Measurements from ENCODE around the gene WDR91. TPM values are rescaled to one million over a fixed set of nuclear protein-coding genes. Genes with fewer than 3 reads are reported as not detected.
"Not testable (repeated sequence)": the region's sequence is repeated elsewhere in the genome, so short reads cannot be mapped to it uniquely, and the experiment has no call there.

The WDR91 gene
- polyA plus RNA-seq, 5 donors = 44.7 to 70.5 (median 49.9) TPM

- DNase-seq = no peak
Observed at GRCh38 chr7:135235841-135236240, 24.5 kb upstream of the WDR91 start.

DNA sequence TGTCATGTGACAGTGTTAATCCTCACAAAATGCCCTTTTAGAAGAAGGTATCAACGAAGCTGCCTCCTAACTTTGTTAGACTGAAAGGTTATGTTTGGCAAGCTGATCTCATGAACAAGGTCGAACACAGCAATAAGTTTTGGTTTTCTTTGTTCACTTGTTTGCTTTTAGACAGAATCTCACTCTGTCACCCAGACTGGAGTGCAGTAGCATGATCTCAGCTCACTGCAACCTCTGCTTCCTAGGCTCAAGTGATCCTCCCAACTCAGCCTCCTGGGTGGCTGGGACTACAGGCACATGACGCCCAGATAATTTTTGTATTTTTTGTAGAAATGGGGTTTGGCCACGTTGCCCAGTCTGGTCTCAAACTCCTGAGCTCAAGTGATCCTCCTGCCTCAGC, 23.4 kb upstream of the WDR91 start:
- DNase-seq = no peak

DNA sequence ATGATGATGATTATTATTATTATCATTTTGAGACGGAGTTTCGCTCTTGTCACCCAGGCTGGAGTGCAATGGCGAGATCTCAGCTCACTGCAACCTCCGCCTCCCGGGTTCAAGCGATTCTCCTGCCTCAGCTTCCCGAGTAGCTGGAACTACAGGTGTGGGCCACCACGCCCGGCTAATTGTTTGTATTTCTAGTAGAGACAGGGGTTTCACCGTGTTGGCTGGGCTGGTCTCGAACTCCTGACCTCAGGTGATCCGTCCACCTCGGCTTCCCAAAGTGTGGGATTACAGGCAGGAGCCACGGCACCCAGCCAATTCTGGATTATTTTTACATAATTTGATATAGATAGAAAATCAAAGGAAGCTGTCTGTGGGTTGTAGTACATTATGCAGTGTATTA, 22.8 kb upstream of the WDR91 start:
- not testable (repeated sequence) for DNase-seq

DNA sequence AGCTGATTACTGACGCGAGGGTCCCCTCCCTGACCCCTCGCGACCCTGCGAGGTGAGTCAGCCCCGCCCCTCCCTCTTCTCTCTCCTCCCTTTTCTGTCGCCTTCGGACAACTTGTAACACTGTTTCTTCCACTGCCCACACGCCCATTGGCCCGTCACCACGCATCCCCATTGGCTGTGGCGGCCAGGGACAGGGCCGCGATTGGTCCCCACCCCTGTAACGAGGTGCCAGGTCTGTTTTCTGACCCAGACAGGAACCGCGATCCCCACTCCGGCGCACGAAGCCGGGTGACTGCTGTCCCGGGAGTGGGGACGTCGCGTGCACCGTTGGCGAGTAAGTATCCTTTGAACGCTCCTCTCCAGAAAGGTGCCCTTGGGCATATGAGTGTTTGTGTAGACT, 22.2 kb upstream of the WDR91 start, which contains the start of gene STRA8:
TSS of gene STRA8 (plus strand) at position 269 of the 400 bp plus-strand sequence. CDS start 6,687 bp downstream, outside the sequence.
- DNase-seq = no peak

GRCh38 chr7:135232720-135233119, 21.4 kb upstream of the WDR91 start:
- no peak for DNase-seq

GRCh38 chr7:135232087-135232486, 20.8 kb upstream of the WDR91 start:
- DNase-seq = no peak

GRCh38 chr7:135231686-135232085, 20.4 kb upstream of the WDR91 start:
- no peak for DNase-seq

- DNase-seq = no peak
Observed at GRCh38 chr7:135224027-135224426, 12.7 kb upstream of the WDR91 start.

DNA sequence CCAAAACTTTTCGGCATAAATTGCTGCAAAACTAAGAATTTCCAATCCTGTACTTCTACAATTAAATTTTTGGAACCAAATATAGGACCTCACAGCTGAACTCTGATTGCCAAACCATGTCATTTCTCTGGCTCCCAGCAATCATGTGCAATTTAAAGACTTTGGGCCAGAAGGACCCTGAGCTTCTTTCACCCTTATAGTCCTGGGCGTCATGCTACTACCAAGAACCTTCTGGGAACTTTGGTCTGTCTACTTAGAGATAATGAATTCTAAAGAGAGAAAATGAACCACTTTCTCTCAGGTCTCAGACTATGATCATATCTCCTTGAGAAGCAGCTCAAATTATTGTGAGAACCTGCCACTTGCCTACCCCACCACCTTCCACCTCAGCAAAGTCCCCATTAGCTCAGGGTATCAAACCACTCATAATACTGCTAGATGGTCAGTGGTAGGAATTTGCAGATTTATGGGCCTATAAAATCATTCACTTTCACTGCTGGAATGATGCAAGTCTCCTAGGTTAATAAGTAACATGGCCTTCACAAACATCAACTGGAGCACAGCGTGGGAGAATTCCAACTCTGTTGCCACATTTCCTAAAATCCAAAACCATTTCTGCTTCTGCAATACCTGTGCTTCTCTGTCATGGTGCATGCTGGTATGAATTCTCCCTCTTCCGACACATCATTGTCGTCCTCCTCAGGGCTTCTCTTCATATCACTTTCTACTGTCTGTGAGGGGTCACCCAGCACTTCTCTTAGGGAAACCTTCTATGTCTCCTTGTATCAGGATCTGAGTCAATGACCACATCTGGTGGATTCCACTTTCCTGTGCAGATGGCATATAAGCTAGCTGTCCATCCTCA, 6.6 kb upstream of the WDR91 start:
- DNase-seq = no peak

DNA sequence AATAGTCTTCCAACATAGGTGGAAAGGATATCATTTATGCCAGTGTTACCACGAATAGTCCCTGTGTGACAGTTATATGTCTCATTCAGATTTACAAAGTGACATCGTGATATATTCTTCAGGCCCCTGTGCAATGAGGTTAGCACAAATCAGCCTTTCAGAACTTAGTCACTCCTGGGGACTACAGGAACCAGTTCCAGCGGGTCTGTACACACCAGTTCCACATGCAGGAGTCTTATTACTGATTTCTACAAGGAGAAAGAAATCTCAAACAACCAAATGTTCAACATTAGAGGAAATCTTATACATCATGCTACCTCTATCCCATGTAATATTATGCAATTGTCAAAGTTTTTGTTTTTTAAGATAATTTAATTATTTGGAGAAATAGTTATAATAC, 4.4 kb upstream of the WDR91 start:
- no peak for DNase-seq

DNA sequence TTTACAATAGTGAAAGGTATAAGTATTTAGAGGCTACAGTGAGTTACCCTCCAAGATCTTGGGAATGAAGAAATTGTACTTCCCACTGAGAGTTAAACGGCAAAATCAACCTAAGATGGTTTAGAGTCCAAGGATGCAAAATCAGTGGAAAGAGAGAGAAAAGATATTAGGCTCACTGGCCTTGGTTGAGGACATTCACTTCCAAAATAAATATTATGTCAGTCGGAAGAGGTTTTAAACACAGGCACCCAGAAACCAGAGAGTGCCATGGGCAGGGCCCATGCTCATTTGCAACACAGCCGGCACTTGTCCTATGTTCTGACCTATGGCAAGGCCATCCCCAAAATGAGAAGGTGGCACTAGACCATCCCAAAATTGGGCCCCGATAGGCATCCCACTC, 3.9 kb upstream of the WDR91 start:
- DNase-seq = no peak

DNA sequence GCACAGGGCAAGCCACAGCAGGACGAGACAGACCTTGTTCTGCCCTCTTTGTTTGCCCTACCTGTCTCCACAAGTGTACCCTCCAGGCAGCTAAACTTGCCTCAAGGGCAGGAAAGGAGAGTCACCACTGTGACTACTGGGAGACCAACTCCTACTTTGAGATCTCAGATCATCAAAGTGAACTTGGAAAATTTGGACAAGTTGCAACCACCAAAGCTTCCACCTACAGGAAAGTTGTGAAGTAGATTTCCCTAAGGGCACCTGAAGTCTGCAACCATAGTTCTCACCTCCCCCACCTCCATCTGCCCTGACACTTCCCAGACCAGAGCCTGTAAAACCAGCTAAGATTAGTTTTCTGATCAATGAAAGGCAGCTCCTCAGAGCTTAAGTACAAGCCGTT, 2.5 kb upstream of the WDR91 start:
- DNase-seq = no peak

GRCh38 chr7:135211946-135212685, 790 bp upstream of the WDR91 start:
- DNase-seq = peak; percentile 36 to 55

DNA sequence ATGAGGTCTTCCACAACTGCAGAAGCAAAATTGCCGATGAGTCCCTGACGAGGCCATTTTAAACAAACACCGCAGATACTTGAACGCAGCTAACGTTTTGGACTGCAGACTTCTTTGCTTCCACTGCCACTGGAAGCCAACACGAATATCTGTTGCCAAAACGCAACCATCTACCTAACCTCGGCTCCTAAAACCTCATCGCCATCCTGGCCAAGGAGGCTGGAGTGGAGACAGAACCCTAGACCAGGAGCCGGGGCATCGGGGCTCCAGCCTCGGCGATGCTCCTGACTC, 493 bp downstream of the WDR91 start:
- DNase-seq = peak in 1 of 2 donors; percentile 46

GRCh38 chr7:135209225-135209834, 2.0 kb downstream of the WDR91 start:
- no peak for DNase-seq

DNA sequence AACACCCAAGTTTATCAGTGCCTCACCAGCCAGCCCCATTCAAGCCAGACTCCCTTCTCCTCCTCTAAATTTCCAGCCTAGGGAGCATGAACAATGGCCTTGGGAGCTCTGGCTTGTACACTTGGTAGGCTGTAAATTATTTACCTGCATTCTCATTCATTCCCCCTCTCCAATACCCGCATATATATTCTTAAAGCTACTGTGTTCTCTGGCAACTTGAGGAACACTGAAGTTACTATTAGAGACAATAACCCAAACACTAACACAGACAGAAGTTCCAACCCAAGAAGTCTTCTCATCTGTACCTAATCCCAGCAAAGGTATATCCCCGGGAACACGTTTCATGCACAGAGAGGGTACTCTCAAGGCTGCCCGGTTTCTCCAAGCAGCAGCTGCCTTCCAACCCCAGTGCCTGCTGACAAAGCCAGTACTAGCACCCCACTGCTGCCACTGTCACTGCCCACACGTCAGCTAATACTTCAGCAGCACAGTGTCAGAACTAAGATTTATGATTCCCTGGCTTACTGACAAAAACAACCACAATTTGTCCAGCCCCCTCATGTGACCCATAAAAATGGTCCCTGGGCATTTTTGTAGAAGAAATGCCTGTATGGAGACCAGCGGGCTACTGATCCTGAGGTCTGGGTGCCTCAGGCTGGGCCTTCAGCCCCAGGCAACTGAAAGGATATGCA, 3.1 kb downstream of the WDR91 start:
- DNase-seq = no peak

GRCh38 chr7:135207406-135208101, 3.8 kb downstream of the WDR91 start:
- DNase-seq = peak in 1 of 2 donors; percentile 24

GRCh38 chr7:135206941-135207391, 4.4 kb downstream of the WDR91 start:
- DNase-seq = no peak

DNA sequence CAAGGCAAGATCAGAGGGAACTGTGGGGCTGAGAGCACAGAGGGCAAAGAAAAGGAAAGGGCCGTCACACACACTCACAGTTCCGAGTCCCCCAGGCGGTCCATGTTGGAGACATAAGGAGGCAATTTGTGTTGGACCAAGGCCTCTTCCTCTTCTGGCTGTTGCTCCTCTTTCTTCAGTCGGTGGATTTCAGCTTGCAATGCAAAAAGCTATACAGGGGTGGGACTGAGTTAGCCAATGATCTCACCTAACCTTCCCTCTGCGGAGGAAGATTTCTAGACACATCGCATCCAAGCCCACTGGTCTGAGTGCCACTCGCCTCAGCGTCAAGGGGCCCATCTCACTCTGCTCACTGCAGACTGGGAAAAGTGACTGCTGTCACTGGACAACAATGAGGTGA, 5.5 kb downstream of the WDR91 start:
- DNase-seq = no peak

DNA sequence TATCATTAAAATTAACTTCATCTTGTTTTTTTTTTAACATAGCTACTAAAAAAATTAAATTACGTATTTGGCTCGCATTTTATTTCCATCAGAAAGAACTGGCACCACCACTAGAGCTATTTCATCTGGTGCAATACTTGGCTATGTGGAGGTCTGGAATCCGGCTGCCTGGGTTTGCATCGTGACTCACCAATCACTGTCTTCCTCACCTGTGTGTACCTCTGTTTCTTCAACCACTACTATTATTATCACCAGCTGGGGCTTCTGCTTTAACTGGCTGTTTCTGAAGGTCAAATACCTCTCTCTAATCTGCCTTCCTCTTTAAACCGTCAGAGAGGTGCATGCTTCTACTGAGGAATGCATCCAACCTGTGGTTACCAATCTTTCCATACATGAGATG, 6.5 kb downstream of the WDR91 start:
- peak in 1 of 2 donors; percentile 40 for DNase-seq

DNA sequence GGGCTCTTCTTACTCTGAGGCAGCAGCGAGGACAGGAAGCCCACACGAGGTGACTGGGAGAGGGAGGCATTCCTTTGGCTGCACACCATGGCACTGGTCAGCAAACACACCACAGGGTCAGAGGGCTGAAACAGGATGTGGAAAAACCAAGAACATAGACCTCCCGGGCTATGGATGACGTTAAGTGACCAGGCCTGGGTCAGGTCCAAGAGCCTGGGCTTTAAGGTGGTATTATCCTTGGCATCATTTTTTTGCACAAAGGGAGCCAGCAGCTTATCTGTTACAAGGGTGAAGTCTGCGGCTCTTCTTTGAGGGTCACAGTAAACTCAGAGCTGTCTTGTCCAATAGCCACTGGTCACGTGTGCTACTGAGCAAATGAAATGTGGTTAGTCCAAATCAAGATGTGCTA, 7.0 kb downstream of the WDR91 start:
- DNase-seq = peak; percentile 76 to 87

All from right lung (tissue), 5 donors.